Muscle layer of duodenum (tissue), 2 donors: ENCODE data around the gene PICK1.

ENCODE experiments used
- H3K27ac ChIP-seq: one replicate; pipeline ENCODE4 v1.7.0; 2013; ENCODE audit warnings: mild to moderate bottlenecking, low read length
- H3K27me3 ChIP-seq: one replicate; pipeline ENCODE4 v1.7.0; 2013; ENCODE audit warnings: low read depth, mild to moderate bottlenecking, control low read depth, low read length
- H3K36me3 ChIP-seq, 2 donors: one replicate each; pipeline ENCODE4 v1.7.0; 2013; ENCODE audit warnings: low read length in 2 of 2, control low read depth in 1 of 2, mild to moderate bottlenecking in 1 of 2; ENCODE audit not compliant: insufficient read depth in 2 of 2, control insufficient read depth in 1 of 2
- H3K4me1 ChIP-seq, 2 donors: one replicate each; pipeline ENCODE4 v1.7.0; 2013; ENCODE audit warnings: low read length in 2 of 2, mild to moderate bottlenecking in 2 of 2, control low read depth in 1 of 2, moderate library complexity in 1 of 2; ENCODE audit not compliant: insufficient read depth in 2 of 2, control insufficient read depth in 1 of 2
- H3K4me3 ChIP-seq, 2 donors: one replicate each; pipeline ENCODE4 v1.7.0; 2013; ENCODE audit warnings: low read length in 2 of 2, low read depth in 1 of 2, mild to moderate bottlenecking in 1 of 2
- H3K9me3 ChIP-seq, 2 donors: one replicate each; pipeline ENCODE4 v1.7.0; 2013; ENCODE audit warnings: low read length in 2 of 2, control low read depth in 1 of 2, mild to moderate bottlenecking in 1 of 2; ENCODE audit not compliant: control insufficient read depth in 1 of 2
- donor health status: healthy.

Gene PICK1

GRCh38 chr22:38023045-38023444 lies 34.2 kb upstream of the PICK1 start:
- no peaks in the 10 kb centered on the region for H3K27me3 ChIP-seq
- no peaks in the 10 kb centered on the region for H3K36me3 ChIP-seq
- no peaks in the 10 kb centered on the region for H3K9me3 ChIP-seq
- no peak overlapping the region for H3K27ac ChIP-seq
- H3K4me1 ChIP-seq: no peaks in the 10 kb centered on the region
- no peak overlapping the region for H3K4me3 ChIP-seq

- Histone ChIP-seq H3K4me1 (peaks cover 0 to 4% of the 10 kb centered on the region in 2 donors), H3K4me3 (no peak overlapping the region), H3K9me3 (no peaks in the 10 kb centered on the region), H3K36me3 (no peaks in the 10 kb centered on the region), H3K27ac (no peak overlapping the region), H3K27me3 (no peaks in the 10 kb centered on the region)
Observed at GRCh38 chr22:38025514-38025913, 31.7 kb upstream of the PICK1 start.

GRCh38 chr22:38026130-38027111 lies 30.8 kb upstream of the PICK1 start:
- no peak overlapping the region for H3K27ac ChIP-seq
- H3K4me3 ChIP-seq: no peak overlapping the region
- no peaks in the 10 kb centered on the region for H3K36me3 ChIP-seq
- no peaks in the 10 kb centered on the region for H3K9me3 ChIP-seq
- no peaks in the 10 kb centered on the region for H3K27me3 ChIP-seq
- peaks cover 0 to 4% of the 10 kb centered on the region in 2 donors for H3K4me1 ChIP-seq

GRCh38 chr22:38027487-38027886 lies 29.7 kb upstream of the PICK1 start:
- Histone ChIP-seq H3K27ac (no peak overlapping the region), H3K27me3 (no peaks in the 10 kb centered on the region), H3K9me3 (no peaks in the 10 kb centered on the region), H3K4me1 (peaks cover 0 to 4% of the 10 kb centered on the region in 2 donors), H3K4me3 (no peak overlapping the region), H3K36me3 (no peaks in the 10 kb centered on the region)

GRCh38 chr22:38028344-38029130 lies 28.7 kb upstream of the PICK1 start:
- no peaks in the 10 kb centered on the region for H3K9me3 ChIP-seq
- no peak overlapping the region for H3K27ac ChIP-seq
- peaks cover 0 to 5% of the 10 kb centered on the region in 2 donors for H3K4me1 ChIP-seq
- no peaks in the 10 kb centered on the region for H3K27me3 ChIP-seq
- H3K36me3 ChIP-seq: no peaks in the 10 kb centered on the region
- no peak overlapping the region for H3K4me3 ChIP-seq

- peaks cover 5 to 13% of the 10 kb centered on the region in 2 donors for H3K4me1 ChIP-seq
- H3K36me3 ChIP-seq: no peaks in the 10 kb centered on the region
- H3K27me3 ChIP-seq: no peaks in the 10 kb centered on the region
- no peaks in the 10 kb centered on the region for H3K9me3 ChIP-seq
- H3K4me3 ChIP-seq: no peak overlapping the region
- no peak overlapping the region for H3K27ac ChIP-seq
Observed at GRCh38 chr22:38029370-38029769, 27.8 kb upstream of the PICK1 start.

- Histone ChIP-seq H3K27me3 (no peaks in the 10 kb centered on the region), H3K36me3 (no peaks in the 10 kb centered on the region), H3K27ac (no peak overlapping the region), H3K4me1 (peaks cover 5 to 18% of the 10 kb centered on the region in 2 donors), H3K9me3 (no peaks in the 10 kb centered on the region), H3K4me3 (no peak overlapping the region)
Observed at GRCh38 chr22:38029901-38030300, 27.3 kb upstream of the PICK1 start.

- no peak overlapping the region for H3K27ac ChIP-seq
- no peaks in the 10 kb centered on the region for H3K36me3 ChIP-seq
- H3K4me1 ChIP-seq: peaks cover 5 to 20% of the 10 kb centered on the region in 2 donors
- no peaks in the 10 kb centered on the region for H3K27me3 ChIP-seq
- H3K4me3 ChIP-seq: no peak overlapping the region
- no peaks in the 10 kb centered on the region for H3K9me3 ChIP-seq
Observed at GRCh38 chr22:38030311-38031133, 26.7 kb upstream of the PICK1 start.

GRCh38 chr22:38031491-38031890 lies 25.7 kb upstream of the PICK1 start:
- H3K36me3 ChIP-seq: no peaks in the 10 kb centered on the region
- H3K27ac ChIP-seq: no peak overlapping the region
- no peak overlapping the region for H3K4me3 ChIP-seq
- peaks cover 5 to 20% of the 10 kb centered on the region in 2 donors for H3K4me1 ChIP-seq
- H3K27me3 ChIP-seq: no peaks in the 10 kb centered on the region
- no peaks in the 10 kb centered on the region for H3K9me3 ChIP-seq

- H3K36me3 ChIP-seq: no peaks in the 10 kb centered on the region
- no peak overlapping the region for H3K4me3 ChIP-seq
- peak overlapping the region; percentile 29 for H3K27ac ChIP-seq
- H3K9me3 ChIP-seq: no peaks in the 10 kb centered on the region
- peaks cover 5 to 20% of the 10 kb centered on the region in 2 donors for H3K4me1 ChIP-seq
- no peaks in the 10 kb centered on the region for H3K27me3 ChIP-seq
Observed at GRCh38 chr22:38032681-38033521, 24.3 kb upstream of the PICK1 start.
